Naive thymus-derived CD8-positive, alpha-beta T cell (primary cell): ENCODE results near the gene KANK3. TPM values are rescaled to one million over a fixed set of nuclear protein-coding genes. Genes with fewer than 3 reads are reported as not detected.
"Not testable (repeated sequence)": the region's sequence is repeated elsewhere in the genome, so short reads cannot be mapped to it uniquely, and the experiment has no call there.

Experiments
- ATAC-seq, 2 donors: fragments of 150-1000 bp; cut with Tn5 transposase in 1 of 2; sonication (Bioruptor Pico), chemical (Tn5 transposase) in 1 of 2; 1 replicate in 1 of 2; 2 replicates in 1 of 2; pipeline ENCODE4 v1.10.0; 2021; ENCODE audit warnings: mild to moderate bottlenecking in 2 of 2, moderate library complexity in 2 of 2
- POLR2A ChIA-PET: fragments of 350-600 bp; sonication (Branson Sonifier 250); formaldehyde crosslinking; loops from one replicate; lab custom pipeline; 2021; ENCODE audit warnings: antibody characterized with exemption; lab: Charles Lee
- DNase-seq, 10 donors: peaks; one replicate each; pipeline versions ENCODE4 v3.0.0 to v3.0.0-alpha.2; 2020 to 2022
- H3K27ac Mint-ChIP-seq, 10 donors: one replicate each; pipeline ENCODE4 v1.8.0; 2020 to 2022; ENCODE audit warnings: mild to moderate bottlenecking in 10 of 10, mixed read lengths in 10 of 10, moderate library complexity in 4 of 10, inconsistent platforms in 1 of 10
- H3K27me3 Mint-ChIP-seq, 5 donors: one replicate each; pipeline ENCODE4 v1.8.0; 2021 to 2022; ENCODE audit warnings: mixed read lengths in 5 of 5
- H3K36me3 Mint-ChIP-seq, 3 donors: one replicate each; pipeline ENCODE4 v1.8.0; 2020 to 2022; ENCODE audit warnings: mixed read lengths in 3 of 3, mild to moderate bottlenecking in 2 of 3, inconsistent platforms in 1 of 3
- H3K4me1 Mint-ChIP-seq, 4 donors: one replicate each; pipeline ENCODE4 v1.8.0; 2021 to 2022; ENCODE audit warnings: mixed read lengths in 4 of 4
- H3K4me3 Mint-ChIP-seq, 10 donors: one replicate each; pipeline ENCODE4 v1.8.0; 2020 to 2022; ENCODE audit warnings: mild to moderate bottlenecking in 10 of 10, mixed read lengths in 10 of 10, moderate library complexity in 6 of 10, inconsistent platforms in 1 of 10
- H3K9me3 Mint-ChIP-seq, 9 donors: one replicate each; pipeline ENCODE4 v1.8.0; 2020 to 2022; ENCODE audit warnings: mixed read lengths in 9 of 9, mild to moderate bottlenecking in 3 of 9, inconsistent platforms in 1 of 9, moderate library complexity in 1 of 9
- polyA plus RNA-seq, 3 donors: library from polyadenylated mRNA; unstranded; fragments of 300-500 nt; fragmentation: Illumina TruSeq; gene quantifications; one replicate each; pipeline ENCODE4 v1.2.3, GENCODE V29; 2021
- total RNA-seq, 8 experiments: library from RNA in 2 of 8; stranded (reverse) in 2 of 8; gene quantifications; one replicate each; pipeline ENCODE4 v1.2.3 and lab custom pipeline; 2021 to 2026

KANK3 gene
- total and polyA plus RNA-seq, 5 experiments from 2014 or later: 0.82 to 3.3 (median 1.5) TPM

DNA sequence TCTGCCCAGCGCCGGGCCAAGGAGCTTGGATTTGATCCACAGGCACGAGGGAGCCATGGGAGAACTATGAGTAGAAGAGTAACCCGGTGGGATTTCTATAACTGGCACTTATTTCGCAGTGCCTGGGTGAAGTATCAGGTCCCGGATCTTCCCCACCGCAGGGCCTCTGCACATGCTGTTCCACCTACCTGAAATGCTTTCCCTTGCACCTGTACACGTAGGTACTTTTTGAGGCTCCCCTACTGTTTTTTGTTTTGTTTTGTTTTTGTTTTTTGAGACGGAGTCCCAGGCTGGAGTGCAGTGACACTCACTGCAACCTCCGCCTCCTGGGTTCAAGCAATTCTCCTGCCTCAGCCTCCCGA, 402 bp upstream of the KANK3 start:
- Mint-ChIP-seq H3K36me3 (no peaks in the 10 kb centered on the region), H3K27me3 (peaks cover 0 to 6% (median 3%) of the 10 kb centered on the region in 5 donors), H3K9me3 (no peaks in the 10 kb centered on the region), H3K27ac (peak overlapping the region in 8 of 10 donors; percentile 13 to 88 (median 60)), H3K4me1 (peaks cover 5 to 21% (median 13%) of the 10 kb centered on the region in 4 donors), H3K4me3 (peak overlapping the region; percentile 72 to 88 (median 85))
- ATAC-seq (no peak), DNase-seq (no peak)
- POLR2A ChIA-PET: interaction anchor here (1.3 kb wide), 1 partner anchor 11 kb away, joined by 4 read pairs; no protein-coding TSS in a partner anchor

DNA sequence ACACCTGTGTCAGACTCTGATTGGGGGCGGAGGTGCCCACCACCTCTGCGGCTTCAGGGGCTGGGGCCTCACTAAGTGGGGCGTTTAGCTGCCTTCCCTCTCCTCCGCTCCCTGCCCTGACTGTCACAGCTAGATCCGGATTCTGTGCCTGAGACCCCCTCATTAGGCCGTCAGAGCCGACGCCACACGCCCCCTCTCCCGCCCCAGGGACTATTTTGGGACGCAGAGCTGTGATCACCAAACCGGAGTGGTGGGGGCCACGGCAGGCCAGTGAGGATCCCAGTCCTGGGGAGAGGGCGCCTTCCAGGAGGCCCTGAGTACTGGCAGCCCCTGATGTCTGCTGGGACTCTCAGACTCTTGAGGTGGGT, 762 bp downstream of the KANK3 start:
- H3K36me3 Mint-ChIP-seq: no peaks in the 10 kb centered on the region
- H3K27ac Mint-ChIP-seq: peak overlapping the region in 3 of 10 donors; percentile 32 to 60 (median 33)
- peaks cover 5 to 21% (median 15%) of the 10 kb centered on the region in 4 donors for H3K4me1 Mint-ChIP-seq
- ATAC-seq (no peak), DNase-seq (no peak)
- H3K4me3 Mint-ChIP-seq: peak overlapping the region; percentile 43 to 87 (median 68)
- peaks cover 4 to 13% (median 8%) of the 10 kb centered on the region in 5 donors for H3K27me3 Mint-ChIP-seq
- no peaks in the 10 kb centered on the region for H3K9me3 Mint-ChIP-seq
- POLR2A ChIA-PET: interaction anchor here (0.6 kb wide), 2 partner anchors 21 to 1544 kb away, joined by 3 to 4 read pairs; partner anchors contain the start of genes NDUFA7 and RPS28

DNA sequence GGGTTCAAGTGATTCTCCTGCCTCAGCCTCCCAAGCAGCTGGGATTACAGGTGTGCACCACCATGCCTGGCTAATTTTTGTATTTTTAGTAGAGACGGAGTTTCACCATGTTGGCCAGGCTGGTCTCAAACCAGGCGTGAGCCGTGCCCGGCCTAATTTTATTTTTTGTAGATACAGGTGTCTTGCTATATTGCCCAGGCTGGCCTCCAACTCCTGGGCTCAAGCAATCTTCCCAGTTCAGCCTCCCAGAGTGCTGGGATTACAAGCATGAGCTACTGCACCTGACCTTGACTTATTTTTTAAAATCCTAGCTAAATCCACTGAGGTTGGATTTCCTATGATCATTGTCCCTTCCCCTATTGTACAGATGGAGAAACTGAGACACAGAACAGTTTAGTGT, 1.6 kb downstream of the KANK3 start:
- peak overlapping the region in 9 of 10 donors; percentile 33 to 86 (median 48) for H3K4me3 Mint-ChIP-seq
- ATAC-seq, DNase-seq, H3K9me3 Mint-ChIP-seq, H3K36me3 Mint-ChIP-seq: not testable (repeated sequence)
- POLR2A ChIA-PET: interaction anchor here (0.7 to 0.8 kb wide), 2 partner anchors 20 to 161 kb away, joined by 3 read pairs; partner anchors contain the start of genes NDUFA7 and RPS28
- peaks cover 7 to 19% (median 12%) of the 10 kb centered on the region in 5 donors for H3K27me3 Mint-ChIP-seq
- peaks cover 7 to 21% (median 15%) of the 10 kb centered on the region in 4 donors for H3K4me1 Mint-ChIP-seq
- peak overlapping the region in 1 of 10 donors; percentile 63 for H3K27ac Mint-ChIP-seq

DNA sequence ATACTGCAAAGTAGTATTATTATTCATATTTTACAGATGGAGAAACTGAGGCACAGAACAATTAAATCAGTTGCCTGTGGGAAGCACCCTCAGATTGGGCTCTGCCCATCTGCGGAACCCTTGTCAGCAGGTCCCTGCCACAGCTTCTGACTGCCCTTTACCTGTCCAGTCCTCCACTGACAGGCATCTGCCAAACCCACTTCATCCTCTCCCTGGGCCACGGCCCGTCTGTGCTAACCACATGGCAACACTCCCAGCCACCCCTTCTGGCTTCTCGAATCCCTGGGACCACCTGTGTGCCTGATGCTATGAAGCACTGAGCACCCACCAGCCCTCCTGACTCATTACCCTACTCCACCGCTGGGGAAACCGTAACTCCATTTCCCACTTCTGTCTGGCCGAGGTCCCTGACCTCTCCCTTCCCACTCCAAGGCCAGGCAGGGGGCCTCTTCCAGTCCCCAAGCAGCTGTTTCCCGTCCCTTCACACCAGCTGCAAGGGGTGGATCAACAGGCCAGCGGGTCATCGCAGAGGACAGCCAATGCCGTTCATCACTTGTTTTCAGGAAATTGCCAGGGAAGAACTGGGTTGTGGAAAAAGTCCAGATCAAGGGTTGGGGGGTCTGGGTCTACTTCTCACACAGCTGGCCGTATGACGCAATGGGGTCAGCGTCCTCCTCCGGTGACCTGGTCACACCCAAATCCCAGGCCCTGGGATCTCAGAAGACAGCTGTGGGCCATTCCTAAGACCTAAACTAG, 2.5 kb downstream of the KANK3 start:
- Mint-ChIP-seq H3K27me3 (peaks cover 9 to 27% (median 17%) of the 10 kb centered on the region in 5 donors), H3K4me1 (peaks cover 8 to 27% (median 17%) of the 10 kb centered on the region in 4 donors), H3K9me3 (no peaks in the 10 kb centered on the region), H3K27ac (peak overlapping the region in 2 of 10 donors; percentile 22 to 78), H3K4me3 (no peak overlapping the region), H3K36me3 (no peaks in the 10 kb centered on the region)
- POLR2A ChIA-PET: interaction anchor here (0.5 to 0.8 kb wide), 3 partner anchors 12 to 215 kb away, joined by 3 to 4 read pairs (median 4); no protein-coding TSS in a partner anchor
- DNase-seq: no peak
- ATAC-seq: no peak

DNA sequence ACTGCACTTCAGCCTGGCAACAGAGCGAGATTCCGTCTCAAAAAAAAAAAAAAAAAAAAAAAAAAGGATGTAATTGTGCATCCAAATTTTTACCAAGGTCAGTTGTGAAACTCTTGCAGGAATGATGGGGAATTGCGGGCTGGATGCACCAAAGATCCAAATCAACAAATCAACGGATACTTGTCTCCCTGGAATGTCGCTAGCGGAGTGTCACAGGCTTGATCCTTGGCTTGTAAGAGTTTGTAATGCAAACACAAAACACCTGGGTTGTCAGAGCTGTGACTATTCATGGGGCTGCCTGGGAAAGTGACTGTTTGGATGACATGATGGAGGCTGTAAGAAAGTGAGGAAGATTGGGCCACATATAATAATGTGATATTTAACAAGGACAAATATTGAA, 4.2 kb downstream of the KANK3 start:
- ATAC-seq (no peak), DNase-seq (no peak)
- H3K4me3 Mint-ChIP-seq: peak overlapping the region in 1 of 10 donors; percentile 47
- H3K36me3 Mint-ChIP-seq: no peaks in the 10 kb centered on the region
- H3K9me3 Mint-ChIP-seq: no peaks in the 10 kb centered on the region
- POLR2A ChIA-PET: no interaction called here
- peak overlapping the region in 1 of 10 donors; percentile 4 for H3K27ac Mint-ChIP-seq
- peaks cover 8 to 31% (median 15%) of the 10 kb centered on the region in 4 donors for H3K4me1 Mint-ChIP-seq
- H3K27me3 Mint-ChIP-seq: peaks cover 9 to 31% (median 19%) of the 10 kb centered on the region in 5 donors

DNA sequence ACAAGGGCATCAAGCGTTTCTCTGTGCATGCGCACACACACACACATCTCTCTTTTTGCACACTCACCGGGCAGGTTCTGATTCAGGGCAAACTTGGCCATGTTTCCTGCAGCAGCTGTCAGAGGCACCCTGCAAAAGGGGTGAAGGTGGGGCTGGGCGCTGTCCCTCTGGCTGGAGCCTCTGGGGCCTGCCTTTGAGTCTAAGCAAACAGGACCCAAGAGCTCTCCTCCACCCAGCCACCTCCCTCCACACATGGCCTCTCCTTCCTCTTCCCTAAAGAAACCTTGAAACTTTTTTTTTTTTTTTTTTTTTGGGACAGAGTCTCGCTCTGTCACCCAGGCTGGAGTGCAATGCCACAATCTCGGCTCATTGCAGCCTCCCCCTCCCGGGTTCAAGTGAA, 5.3 kb downstream of the KANK3 start:
- Mint-ChIP-seq H3K27me3 (peaks cover 9 to 34% (median 19%) of the 10 kb centered on the region in 5 donors), H3K27ac (no peak overlapping the region), H3K4me3 (peak overlapping the region in 1 of 10 donors; percentile 14), H3K9me3 (no peaks in the 10 kb centered on the region), H3K4me1 (peaks cover 4 to 23% (median 8%) of the 10 kb centered on the region in 4 donors), H3K36me3 (peaks cover 0 to 3% (median 0%) of the 10 kb centered on the region in 3 donors)
- POLR2A ChIA-PET: no interaction called here
- DNase-seq: no peak
- ATAC-seq: no peak

DNA sequence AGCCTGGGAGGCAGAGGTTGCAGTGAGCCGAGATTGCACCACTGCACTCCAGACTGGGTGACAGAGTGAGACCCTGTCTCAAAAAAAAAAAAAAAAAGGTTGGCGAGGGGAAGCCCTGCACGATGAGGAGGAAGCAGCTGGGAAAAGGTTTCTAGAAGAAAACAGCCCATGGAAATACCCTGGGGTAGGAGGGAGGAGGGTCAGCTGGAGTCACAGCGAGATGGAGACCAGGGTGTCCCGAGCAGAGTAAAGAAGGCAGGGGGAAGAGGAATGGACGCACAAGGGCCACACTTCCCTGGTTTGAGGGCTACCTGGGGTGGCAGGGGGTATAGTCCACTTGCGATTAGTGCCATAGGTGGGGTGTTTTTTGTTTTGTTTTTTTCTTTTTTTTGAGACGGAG, 6.4 kb downstream of the KANK3 start:
- no peak overlapping the region for H3K27ac Mint-ChIP-seq
- H3K27me3 Mint-ChIP-seq: peaks cover 9 to 34% (median 19%) of the 10 kb centered on the region in 5 donors
- DNase-seq (no peak), ATAC-seq (no peak)
- POLR2A ChIA-PET: interaction anchor here (0.6 kb wide), 2 partner anchors 120 to 145 kb away, joined by 3 read pairs; no protein-coding TSS in a partner anchor
- H3K9me3 Mint-ChIP-seq: no peaks in the 10 kb centered on the region
- H3K4me1 Mint-ChIP-seq: peaks cover 4 to 17% (median 8%) of the 10 kb centered on the region in 4 donors
- peaks cover 0 to 3% (median 0%) of the 10 kb centered on the region in 3 donors for H3K36me3 Mint-ChIP-seq
- H3K4me3 Mint-ChIP-seq: no peak overlapping the region

DNA sequence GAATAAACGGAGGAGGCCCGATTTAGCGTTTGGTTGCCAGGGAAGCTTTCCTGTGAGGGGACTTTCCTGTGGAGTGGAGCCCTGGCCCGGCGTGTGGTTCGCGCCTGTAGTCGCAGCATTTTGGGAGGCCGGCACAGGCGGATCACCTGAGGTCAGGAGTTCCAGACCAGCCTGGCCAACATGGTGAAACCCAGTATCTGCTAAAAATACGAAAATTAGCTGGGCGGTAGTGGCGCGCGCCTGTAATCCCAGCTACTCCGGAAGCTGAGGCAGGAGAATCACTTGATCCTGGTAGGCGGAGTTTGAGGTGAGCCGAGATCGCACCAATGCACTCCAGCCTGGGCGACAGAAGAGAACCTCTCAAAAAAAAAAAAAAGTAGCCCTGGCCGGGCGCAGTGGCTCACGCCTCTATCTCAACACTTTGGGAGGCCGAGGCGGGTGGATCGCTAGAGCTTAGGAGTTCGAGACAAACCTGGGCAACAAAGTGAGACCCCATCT, 6.9 kb downstream of the KANK3 start:
- ATAC-seq: no peak
- Mint-ChIP-seq H3K4me3 (peak overlapping the region in 9 of 10 donors; percentile 50 to 77 (median 66)), H3K4me1 (peaks cover 4 to 16% (median 7%) of the 10 kb centered on the region in 4 donors), H3K36me3 (peaks cover 0 to 3% (median 0%) of the 10 kb centered on the region in 3 donors), H3K27ac (no peak overlapping the region), H3K27me3 (peaks cover 9 to 34% (median 19%) of the 10 kb centered on the region in 5 donors), H3K9me3 (no peaks in the 10 kb centered on the region)
- DNase-seq: peak in 1 of 10 donors; percentile 56
- POLR2A ChIA-PET: interaction anchor here (0.6 kb wide), 1 partner anchor 146 kb away, joined by 3 read pairs; no protein-coding TSS in a partner anchor

DNA sequence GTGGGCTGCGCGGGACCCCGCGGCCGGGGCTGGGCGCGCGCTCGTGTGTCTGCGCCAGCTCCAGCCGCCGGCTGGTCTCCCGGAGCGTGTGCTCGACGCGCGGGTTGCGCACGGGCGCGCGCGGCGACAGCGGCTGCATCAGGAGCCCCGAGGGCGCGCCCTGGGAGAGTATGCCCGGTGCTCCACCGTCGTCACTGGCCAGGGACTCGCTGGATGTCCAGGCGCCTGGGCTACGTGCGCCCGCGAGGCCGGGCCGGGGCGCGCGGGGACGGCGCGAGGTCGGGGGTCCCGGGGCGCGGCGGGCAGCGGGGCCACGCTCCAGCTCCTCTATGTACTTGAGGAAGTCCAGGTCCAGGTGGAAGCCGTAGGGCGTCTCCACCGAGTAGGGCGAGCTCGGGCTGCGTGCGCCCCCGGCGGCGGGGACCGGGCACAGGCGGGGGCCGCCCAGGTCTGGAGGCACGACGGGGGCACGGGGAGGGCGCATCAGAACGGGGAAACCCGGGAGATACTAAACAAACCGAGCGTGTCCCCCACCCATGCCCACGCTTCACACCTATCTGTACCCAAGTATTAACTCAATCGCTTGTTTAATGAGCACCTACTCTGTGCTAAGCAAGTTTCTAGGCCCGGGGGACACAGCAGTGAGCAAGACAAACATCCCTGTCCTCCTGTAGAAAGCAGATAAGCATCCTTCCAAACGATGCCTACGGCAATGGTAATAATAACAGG, 7.6 kb downstream of the KANK3 start:
- DNase-seq (peak in 2 of 10 donors; percentile 14 to 19), ATAC-seq (peak; percentile 63 to 76)
- POLR2A ChIA-PET: interaction anchor here (0.5 to 1.9 kb wide), 2 partner anchors 14 to 25 kb away, joined by 3 to 11 read pairs; partner anchors contain the start of genes NDUFA7 and RPS28
- peaks cover 9 to 34% (median 19%) of the 10 kb centered on the region in 5 donors for H3K27me3 Mint-ChIP-seq
- no peak overlapping the region for H3K27ac Mint-ChIP-seq
- H3K4me1 Mint-ChIP-seq: peaks cover 3 to 12% (median 5%) of the 10 kb centered on the region in 4 donors
- H3K36me3 Mint-ChIP-seq: peaks cover 0 to 3% (median 0%) of the 10 kb centered on the region in 3 donors
- H3K9me3 Mint-ChIP-seq: no peaks in the 10 kb centered on the region
- H3K4me3 Mint-ChIP-seq: peak overlapping the region in 9 of 10 donors; percentile 50 to 77 (median 66)

DNA sequence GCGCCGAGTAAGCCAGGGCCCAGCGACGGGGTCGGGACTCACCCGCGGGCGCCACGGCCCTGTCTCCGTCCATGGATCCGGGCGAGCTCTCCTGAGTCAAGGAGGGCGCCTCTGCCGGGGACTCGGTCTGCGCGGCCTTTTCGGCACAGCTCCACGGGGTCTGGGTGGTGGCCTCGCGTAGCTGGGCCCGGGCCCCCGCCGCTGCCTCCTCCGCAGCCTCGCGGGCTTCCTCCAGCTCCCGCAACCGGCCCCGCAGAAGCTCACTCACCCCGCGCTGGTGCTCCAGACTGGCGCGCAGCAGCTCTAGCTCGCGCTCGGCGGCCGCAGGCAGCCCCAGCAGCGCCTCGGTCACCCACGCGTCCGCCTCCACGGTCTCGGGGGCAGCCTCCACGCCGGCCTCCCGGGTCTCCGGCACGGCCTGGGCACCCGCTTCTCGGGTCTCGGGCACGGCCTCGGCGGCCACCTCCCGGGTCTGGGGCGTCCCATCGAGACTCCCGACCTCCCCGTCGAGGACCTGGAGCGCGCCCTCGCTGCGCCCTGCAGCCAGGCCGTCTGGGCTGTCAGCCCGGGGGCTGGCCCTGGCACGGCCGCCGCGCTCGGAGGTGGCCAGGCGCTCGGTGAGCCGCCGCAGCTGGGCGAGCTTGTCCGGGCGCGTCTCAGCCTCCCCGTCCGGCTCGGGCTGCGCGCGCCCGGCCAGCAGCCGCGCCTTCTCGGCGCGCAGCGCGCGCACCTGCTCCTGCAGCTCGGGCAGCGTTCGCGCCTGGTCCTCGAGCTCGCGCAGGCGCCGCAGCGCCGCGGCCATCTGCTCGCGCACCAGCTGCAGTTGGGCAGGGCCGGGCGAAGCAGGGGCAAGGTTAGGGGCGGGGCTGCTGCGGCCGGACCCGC, 8.4 kb downstream of the KANK3 start:
- no peak overlapping the region for H3K27ac Mint-ChIP-seq
- peak in 1 of 10 donors; percentile 55 for DNase-seq
- H3K4me1 Mint-ChIP-seq: peaks cover 0 to 10% (median 5%) of the 10 kb centered on the region in 4 donors
- H3K27me3 Mint-ChIP-seq: peaks cover 9 to 34% (median 19%) of the 10 kb centered on the region in 5 donors
- peak overlapping the region in 3 of 10 donors; percentile 27 to 56 (median 29) for H3K4me3 Mint-ChIP-seq
- H3K36me3 Mint-ChIP-seq: peaks cover 0 to 3% (median under 1%) of the 10 kb centered on the region in 3 donors
- H3K9me3 Mint-ChIP-seq: no peaks in the 10 kb centered on the region
- POLR2A ChIA-PET: interaction anchor here (0.5 to 1.9 kb wide), 3 partner anchors 13 to 249 kb away, joined by 3 to 11 read pairs (median 5); partner anchors contain the start of genes NDUFA7 and RPS28
- ATAC-seq: peak; percentile 41 to 49
